Stimulated activated CD4-positive, alpha-beta T cell treated with anti-CD3 and anti-CD28 coated beads, Interleukin-2, amount 100 ng/mL, for 4 hours (primary cell): ENCODE results near the gene MICAL3.

ENCODE experiments used
- DNase-seq: peaks from one replicate; pipeline ENCODE4 v3.0.0-alpha.2; 2020; ENCODE audit warnings: low read depth

The MICAL3 gene

DNA sequence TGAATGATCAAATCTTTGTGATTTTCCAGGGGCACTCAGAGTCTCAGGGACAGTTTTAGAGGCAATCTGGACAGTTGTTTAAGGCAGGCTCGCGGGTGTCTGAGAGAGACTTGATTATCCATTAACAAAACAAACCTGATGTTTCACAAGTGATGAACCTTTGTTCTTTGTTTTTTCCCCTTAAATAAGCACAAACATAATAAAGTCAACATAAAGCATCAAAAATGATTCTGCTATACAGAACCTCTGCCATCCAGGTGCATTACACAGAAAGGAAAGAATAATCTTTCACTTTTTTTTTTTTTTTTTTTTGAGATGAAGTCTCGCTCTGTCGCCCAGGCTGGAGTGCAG lies 263.2 kb downstream of the MICAL3 start:
- DNase-seq, result no peak

DNA sequence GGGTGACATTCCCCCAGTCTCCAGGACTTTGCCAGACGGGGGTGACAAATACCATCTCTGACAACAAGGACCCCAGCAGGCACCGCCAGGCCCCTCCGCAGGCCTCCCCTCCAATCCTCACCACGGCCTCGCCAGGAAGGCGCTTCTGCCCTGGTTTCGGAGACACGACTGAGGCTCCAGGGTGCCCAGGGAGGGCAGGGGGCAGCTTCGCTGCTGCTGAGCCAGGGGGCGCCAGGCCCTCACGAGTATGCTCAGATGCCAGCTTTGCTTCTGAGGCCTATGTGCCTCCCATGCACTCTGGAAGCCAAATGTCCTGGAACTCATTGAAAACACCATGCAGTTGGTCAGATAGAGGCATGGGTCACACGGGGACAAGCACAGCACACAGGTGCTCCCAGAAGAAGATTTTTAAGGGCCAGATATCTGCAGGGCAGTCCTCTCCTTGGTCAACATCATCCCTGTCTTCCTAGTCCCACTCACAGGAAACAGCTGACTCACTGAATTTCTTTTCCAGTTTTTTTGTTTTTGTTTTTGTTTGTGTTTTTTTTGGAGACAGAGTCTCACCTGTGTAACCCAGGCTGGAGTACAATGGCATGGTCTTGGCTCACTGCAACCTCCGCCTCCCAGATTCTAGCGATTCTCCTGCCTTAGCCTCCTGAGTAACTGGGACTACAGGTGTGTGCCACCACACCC lies 270.0 kb downstream of the MICAL3 start:
- no peak for DNase-seq

GRCh38 chr22:17753401-17753989 lies 270.9 kb downstream of the MICAL3 start:
- no peak for DNase-seq

- DNase-seq, result no peak
Measured at GRCh38 chr22:17751596-17751995, 272.8 kb downstream of the MICAL3 start.

DNA sequence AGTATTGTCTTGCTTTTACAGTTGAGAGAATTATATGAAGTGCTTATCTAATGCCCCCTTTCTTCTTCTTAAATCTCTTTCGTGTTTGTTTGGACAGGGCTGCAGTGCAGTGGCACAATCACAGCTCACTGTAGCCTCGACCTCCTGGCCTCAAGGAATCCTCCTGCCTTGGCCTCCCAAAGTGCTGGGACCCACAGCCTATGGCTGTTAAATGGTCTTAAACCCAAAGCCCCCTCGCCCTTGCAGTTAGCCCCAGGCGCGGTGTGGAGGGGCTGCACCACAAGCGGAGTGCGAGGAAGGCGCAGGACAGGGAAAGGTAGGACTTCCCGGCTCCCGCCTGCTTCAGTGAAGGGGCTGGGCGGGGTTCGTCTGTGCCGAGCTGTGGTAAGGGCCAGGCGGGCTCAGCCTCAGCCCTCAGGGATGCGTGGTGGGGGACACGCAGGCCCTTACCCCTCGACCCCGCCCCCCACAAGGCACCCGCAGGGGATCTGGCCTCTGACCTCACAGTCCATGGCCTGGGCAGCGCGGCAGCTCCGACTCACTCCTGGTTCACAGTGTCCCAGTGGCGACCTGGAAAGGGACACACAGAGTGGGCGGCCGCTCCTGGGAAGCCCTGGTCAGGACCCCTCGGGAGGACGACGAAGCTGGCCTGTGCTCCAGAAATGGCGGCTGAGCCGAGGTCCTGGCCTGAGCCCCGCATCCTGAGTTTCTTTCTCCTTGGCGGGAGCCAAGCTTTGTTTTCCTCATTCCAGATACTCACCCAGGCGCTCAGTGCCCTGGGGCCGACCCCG lies 274.6 kb downstream of the MICAL3 start:
- DNase-seq, result no peak

- no peak for DNase-seq
Measured at GRCh38 chr22:17748555-17749353, 275.6 kb downstream of the MICAL3 start.

DNA sequence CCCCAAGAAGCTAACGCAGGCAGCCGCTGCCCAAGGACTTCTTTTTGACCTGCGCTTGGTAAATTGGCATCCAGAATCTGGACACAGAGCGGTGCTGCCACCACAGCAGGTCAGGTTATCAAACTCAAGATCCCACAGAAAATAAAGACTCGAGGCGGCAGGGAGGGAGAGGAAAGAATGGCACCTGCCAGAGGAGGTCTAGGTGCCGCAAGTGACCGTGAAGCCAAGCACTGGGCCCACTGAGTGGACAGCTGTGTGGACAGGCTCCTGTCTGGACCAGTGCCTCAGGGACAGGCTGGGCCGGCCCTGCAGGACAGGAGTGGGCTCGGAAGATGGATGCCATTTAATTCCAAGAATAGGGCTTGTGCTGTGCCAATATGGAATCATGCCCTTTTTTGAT lies 277.4 kb downstream of the MICAL3 start:
- DNase-seq, result no peak

DNA sequence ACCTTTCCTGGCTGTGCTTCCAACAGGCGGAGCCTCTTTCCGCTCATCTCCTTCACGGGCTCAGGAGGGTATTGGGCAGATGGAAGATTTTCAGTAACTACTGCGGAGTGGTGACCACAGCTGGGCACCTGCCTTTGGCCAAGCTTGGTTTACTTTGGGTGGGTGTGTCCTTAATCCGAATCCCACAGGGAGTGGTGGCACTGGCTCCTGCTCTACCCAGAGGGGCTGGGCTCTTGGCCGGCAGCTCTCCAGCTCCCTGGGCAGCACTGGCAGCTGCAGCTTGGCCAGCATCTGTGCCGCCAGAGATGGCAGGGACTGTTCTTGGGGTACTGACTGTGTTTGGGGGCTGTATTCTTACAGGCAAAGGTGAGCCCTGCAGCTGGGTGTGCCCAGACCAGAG lies 279.9 kb downstream of the MICAL3 start:
- DNase-seq, result no peak

DNA sequence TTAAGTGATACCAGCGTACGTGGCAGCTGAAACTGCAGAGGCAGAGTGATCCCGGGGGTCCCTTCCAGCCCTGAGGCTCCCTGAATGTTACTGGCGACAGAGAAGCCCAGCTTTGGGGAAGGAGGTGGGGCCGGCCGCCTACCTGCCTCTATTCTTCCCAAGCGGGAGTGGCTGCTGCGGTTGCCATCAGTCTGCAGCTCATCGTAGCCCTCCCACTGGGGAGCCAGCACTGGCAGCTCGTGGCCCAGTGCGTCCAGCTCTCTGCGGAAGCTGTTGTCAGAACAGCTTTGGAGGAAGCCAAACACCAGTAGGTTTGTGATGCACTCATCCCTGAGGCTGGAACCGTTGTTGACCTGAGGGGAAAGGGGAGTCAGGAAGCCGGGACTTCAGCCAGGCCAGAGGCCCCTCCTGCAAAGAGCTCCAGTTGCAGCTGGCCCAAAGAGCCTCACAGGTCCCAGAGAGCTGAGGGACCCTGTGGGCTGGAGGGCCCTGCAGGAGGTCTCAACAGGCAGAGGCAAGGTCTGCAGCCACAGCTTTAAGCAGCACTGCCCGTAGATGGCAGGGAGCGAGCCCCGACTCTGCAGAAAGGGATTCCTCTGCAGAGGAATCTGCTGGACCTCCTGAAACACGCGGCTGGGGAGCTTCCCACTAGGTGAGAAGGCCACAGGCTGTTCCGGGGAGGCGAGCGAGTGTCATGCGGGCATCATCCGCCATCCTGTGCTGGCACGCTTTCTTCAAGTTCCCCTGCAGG lies 280.5 kb downstream of the MICAL3 start:
- DNase-seq, result no peak

DNA sequence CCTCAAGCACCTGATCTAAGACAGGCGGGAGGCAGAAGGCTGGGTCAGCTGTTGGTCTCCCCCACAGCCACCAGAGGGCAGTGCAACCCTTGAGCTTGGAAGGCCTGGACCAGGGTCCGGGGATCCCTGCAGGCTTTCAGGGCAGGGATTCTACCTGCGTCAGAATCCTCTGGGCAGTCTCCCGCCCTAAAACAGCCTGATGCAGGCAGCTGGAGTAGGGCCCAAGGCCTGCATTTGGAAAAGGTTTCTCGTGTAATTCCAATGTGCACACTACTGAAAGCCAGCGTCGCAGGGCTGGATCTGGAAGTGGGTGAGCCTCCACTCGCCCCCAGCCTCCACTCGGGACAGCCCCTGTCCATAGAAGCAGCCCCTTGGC lies 281.8 kb downstream of the MICAL3 start:
- DNase-seq, result peak; percentile 41

DNA sequence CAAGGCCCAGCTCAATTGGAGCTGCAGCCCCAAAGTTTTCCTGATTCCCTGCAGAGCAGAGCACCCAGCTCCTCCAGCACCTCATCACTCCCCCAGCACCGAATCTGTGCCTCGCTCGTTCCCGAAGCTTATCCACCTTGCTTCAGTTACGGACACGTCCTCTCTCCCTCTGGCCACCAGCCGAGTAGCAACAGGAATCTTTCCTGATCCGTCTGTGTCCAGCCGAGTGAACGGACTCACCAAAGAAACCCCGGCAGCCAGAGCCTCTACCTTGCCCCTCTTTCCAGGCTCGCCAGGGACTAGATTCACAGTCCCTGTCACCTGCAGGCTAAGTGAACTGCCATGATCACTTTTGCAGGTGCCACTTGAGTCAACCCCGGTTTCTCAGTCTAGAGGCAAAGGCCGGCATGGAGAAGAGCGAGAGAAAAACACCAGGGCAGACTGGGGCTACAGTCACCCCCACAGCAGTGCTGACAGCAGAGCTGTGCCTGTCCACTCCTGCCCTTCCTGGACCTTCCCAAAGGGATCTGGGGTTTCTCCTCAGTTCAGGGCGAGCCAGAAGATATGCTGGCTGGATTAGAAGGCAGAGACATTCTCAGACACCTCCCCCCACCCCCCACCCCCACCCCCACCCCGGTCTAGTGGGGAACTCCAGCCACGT lies 282.4 kb downstream of the MICAL3 start:
- no peak for DNase-seq

DNA sequence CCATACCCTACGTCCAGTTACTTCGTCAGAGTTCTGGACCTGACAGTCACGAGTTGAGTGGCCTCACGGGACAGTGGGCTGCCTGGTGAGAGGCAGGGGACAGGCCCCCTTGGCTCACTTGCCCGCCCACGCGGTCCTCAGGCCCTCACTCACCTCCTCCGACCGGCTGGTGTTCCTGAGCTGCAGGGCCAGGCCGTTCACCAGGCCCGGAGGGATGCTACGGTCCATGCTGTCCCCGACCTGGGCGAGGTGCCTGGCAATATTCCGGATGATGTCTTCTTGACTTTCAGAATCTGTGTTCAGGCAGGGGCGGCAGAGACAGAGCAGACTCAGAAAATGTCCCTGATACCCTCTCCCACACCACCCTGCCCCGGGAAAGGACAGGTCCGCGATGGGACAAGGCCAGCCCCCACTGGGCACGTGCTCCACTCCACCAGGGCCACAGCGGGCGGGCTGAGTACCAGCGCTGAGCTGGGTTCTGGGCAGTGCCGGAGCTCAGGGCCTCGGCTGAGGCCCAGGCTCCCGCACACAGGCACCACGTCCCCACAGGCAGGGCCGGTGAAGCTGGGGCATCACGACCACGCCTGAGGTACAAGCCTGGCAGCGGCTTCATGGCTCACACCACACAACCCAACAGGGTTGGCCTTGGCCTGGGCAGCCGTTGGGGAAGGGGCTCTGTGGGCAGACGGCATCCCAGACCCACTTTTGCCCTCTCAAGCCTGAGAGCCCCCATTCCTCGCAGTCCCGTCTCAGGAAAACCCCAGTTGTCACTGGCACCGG lies 285.0 kb downstream of the MICAL3 start:
- no peak for DNase-seq

DNA sequence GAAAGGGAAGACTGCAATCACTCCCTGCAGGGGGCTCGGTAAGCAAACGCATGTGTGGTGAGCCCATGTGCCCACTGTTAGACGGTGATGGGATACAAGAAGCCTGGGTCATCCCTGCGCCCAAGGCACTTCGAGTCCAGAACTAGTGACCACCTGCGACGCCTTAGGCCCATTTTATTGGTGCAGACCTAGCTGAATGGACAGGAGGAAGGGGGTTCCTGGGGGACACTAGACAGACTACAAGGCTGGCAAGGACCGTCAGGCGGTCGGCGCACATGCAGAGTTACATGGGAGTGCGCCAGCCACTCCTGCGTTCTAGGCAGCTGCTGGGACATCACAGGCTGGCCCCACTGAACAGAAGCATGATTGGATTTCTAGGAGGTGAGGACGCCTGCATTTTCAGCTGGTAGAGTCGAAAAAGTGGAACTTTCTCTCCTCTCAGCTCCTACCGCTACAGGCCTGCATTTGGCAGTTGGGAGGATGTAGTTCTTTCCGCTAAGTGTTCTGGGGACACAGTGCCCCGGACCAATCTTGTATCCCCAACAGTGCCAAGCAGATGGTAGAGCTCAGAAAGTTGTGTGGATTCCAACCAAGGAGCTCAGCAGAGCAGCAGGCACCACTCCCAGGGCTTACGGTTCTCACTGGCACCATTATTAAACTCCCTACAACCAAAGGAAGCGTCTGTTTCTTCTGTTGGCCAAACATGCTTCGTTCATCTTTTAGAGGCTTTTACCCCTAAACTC lies 285.8 kb downstream of the MICAL3 start:
- no peak for DNase-seq
